Activated gamma-delta T cell treated with anti-CD3 and anti-CD28 coated beads, Interleukin-2, amount 50 U/mL, for 16 hours (primary cell): Measurements from ENCODE around the gene TUBA1B.

Source experiments
- DNase-seq: peaks from one replicate; pipeline ENCODE4 v3.0.0-alpha.2; 2020; ENCODE audit warnings: low read depth

The TUBA1B gene

GRCh38 chr12:49126852-49127763 lies 4.1 kb downstream of the TUBA1B start:
- DNase-seq, result no peak

- DNase-seq, result no peak
Observed at GRCh38 chr12:49121047-49121696, 10.0 kb downstream of the TUBA1B start.

- no peak for DNase-seq
Observed at GRCh38 chr12:49111206-49111605, 20.0 kb downstream of the TUBA1B start.

GRCh38 chr12:49110464-49111155 lies 20.6 kb downstream of the TUBA1B start, which contains the start of gene LMBR1L:
Gene LMBR1L (minus strand): TSS chr12:49110847. CDS start chr12:49110555, 292 bp downstream.
- peak; percentile 94 for DNase-seq

GRCh38 chr12:49109641-49110463 lies 21.3 kb downstream of the TUBA1B start:
- no peak for DNase-seq

GRCh38 chr12:49108958-49109404 lies 22.2 kb downstream of the TUBA1B start:
- no peak for DNase-seq

GRCh38 chr12:49105504-49106084 lies 25.6 kb downstream of the TUBA1B start:
- no peak for DNase-seq

GRCh38 chr12:49104822-49105221 lies 26.4 kb downstream of the TUBA1B start:
- no peak for DNase-seq

- DNase-seq, result no peak
Observed at GRCh38 chr12:49100380-49100779, 30.8 kb downstream of the TUBA1B start.

- DNase-seq, result no peak
Observed at GRCh38 chr12:49098703-49099102, 32.5 kb downstream of the TUBA1B start.

- DNase-seq, result peak; percentile 45
Observed at GRCh38 chr12:49098035-49098451, 33.2 kb downstream of the TUBA1B start.

GRCh38 chr12:49097381-49097780 lies 33.8 kb downstream of the TUBA1B start:
- DNase-seq, result no peak

GRCh38 chr12:49094975-49095365 lies 36.2 kb downstream of the TUBA1B start:
- no peak for DNase-seq

- no peak for DNase-seq
Observed at GRCh38 chr12:49094160-49094974, 36.8 kb downstream of the TUBA1B start, which contains the start of gene DHH. Gene DHH (minus strand): TSS chr12:49094801. CDS start chr12:49094512, 289 bp downstream.

- no peak for DNase-seq
Observed at GRCh38 chr12:49093792-49094159, 37.4 kb downstream of the TUBA1B start.

GRCh38 chr12:49092816-49093406 lies 38.3 kb downstream of the TUBA1B start:
- no peak for DNase-seq

GRCh38 chr12:49092086-49092815 lies 38.9 kb downstream of the TUBA1B start:
- peak; percentile 29 for DNase-seq

- DNase-seq, result no peak
Observed at GRCh38 chr12:49091836-49092085, 39.4 kb downstream of the TUBA1B start.

- DNase-seq, result no peak
Observed at GRCh38 chr12:49091056-49091835, 39.9 kb downstream of the TUBA1B start.
